DMS 273 treated with DMSO at 0.1 percent for 48 hours (cell line): ENCODE data around the gene EVPL.
"Not testable (repeated sequence)": the region's sequence is repeated elsewhere in the genome, so short reads cannot be mapped to it uniquely, and the experiment has no call there.

Experiments used
- DNase-seq: peaks from one replicate; lab custom pipeline; 2025; lab: John Stamatoyannopoulos, UW

Gene EVPL

GRCh38 chr17:76027159-76027839 is at the start of gene EVPL:
EVPL (minus strand) TSS chr17:76027306; CDS start chr17:76027198, 108 bp downstream.
- no peak for DNase-seq

DNA sequence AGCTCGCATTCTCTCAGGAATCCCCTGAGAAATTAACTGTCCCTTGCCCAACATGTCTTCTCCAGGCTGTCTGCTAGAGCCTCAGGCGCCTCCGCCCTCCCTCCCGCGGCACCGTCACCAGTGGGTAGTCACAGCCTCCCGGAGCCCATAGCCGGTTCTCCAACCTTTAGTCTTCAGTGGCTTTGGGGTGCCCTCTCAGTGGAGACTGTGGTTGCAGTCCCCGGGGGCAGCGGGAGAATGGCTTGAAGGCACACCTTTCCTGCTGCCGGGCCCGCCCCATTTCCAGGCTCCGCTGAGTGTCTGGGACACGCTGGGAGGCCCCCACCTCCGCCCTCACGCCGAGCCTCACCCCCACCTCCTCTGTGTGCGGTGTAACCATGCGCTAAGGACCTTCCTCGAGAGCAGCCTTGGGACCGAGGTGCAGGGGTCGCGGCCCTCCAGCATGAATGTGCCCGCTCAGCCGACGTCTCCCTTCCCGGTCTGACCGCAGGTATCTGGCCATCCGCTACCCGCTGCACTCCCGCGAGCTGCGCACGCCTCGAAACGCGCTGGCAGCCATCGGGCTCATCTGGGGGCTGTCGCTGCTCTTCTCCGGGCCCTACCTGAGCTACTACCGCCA is 49.1 kb upstream of the EVPL start:
- no peak for DNase-seq

DNA sequence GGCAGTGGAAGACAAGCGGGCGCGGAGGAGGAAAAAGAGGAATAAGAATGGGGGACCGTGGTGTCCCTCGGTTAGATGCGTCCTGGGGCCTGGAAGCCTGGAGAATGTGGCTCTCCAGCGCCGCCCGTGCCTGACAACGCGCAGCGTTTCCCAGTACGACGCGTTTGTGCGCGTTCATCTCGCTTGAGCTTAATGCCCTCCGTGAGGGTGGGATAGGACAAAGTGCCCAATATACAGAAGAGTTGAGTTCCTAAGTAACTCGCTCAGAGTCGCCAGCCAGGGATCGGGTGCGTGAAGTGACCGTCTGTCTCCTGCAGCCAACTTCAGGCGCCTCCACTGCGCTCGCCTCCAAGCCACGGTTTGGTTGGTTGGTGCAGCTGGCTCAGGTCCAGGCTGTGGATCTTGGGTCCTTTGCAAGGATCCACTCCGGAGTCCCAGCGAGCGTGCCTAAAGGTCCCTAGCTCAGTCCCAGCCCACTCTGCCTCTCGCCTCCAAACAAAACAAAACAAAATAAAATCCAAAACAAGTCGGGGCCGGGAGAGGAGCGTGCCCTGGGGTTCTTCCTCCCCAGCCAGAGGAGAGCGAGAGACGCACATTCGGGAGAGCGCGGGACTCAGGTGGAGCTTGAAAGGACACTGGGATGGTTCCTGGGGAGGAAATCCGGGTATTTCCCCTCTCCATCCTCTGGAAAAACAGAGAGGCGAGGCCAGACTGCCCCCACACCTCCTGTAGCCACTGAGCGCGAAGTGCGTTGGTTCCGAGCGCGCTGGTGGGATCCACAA is 48.4 kb upstream of the EVPL start:
- no peak for DNase-seq

GRCh38 chr17:76074390-76075363 is 47.6 kb upstream of the EVPL start, which contains the start of gene GALR2:
GALR2 (plus strand) TSS chr17:76074781; CDS start chr17:76074884, 103 bp downstream.
- DNase-seq, result no peak

- DNase-seq, result peak; percentile 72
Measured at GRCh38 chr17:76072148-76072858, 45.2 kb upstream of the EVPL start, which contains the start of gene SRP68. SRP68 (minus strand) TSS chr17:76072517; CDS start chr17:76072491, 26 bp downstream.

- DNase-seq, result no peak
Measured at GRCh38 chr17:76071531-76072147, 44.5 kb upstream of the EVPL start.

DNA sequence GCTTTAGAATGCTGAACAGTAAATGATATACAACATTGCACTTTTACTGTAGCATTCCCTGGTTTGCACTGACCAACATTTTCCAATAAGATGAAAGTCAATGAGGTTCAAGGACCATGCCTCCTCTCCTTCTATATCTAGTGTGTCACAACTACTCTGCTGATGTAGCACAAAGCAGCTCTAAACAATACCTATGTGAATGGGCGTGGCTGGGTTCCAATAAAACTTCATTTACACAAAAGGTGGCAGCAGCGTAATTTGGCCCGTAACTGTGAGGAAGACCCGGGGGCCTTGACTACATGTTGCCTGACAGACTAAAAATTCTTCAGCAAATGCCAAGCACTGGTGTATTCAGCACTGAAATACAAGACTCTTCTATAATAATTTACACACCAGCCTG is 38.7 kb upstream of the EVPL start:
- DNase-seq, result no peak

DNA sequence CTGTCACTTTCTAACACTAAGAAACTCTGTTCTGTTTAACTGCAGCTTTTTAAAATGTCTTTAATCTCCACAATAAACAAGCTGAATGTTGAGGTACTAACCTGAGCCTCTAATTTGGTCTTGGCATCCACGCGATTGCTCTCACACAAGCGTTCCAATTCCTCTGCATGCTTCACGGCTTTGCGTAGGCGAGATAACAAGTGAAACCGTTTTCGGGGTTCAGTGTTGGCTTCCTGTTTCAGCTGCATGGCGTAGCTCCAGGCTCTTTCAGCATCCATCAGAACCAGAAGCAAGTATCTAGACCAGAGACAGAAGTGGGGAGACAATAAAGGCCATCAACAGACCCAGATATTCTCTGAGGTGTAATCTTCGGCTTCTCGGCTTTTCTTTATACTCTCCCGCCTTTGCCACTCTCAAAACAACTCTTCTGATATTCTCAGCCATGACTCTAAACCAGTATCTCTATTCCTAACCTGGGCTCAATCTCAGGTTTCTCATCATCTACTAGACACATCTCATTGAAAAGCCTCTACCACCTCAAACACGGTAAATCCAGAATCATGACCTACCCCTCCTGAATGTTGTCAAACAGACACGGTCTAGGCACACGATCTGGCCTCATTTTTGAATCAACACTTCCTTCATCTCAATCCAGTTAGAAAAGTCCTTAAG is 36.9 kb upstream of the EVPL start:
- DNase-seq, result no peak

DNA sequence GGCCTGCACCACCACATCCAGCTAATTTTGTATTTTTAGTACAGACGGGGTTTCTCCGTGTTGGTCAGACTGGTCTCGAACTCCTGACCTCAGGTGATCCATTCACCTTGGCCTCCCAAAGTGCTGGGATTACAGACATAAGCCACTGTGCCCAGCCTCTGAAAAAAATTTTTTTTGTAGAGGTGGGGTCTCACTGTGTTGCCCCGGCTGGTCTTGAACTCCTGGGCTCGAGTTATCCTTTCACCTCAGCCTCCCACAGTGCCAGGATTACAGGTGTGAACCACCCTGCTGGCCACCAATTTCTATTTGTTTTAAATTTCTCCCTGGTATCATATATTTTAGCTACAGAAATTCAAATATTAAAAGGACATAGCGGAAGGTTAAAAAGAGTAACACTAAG is 31.2 kb upstream of the EVPL start:
- not testable (repeated sequence) for DNase-seq

- DNase-seq, result no peak
Measured at GRCh38 chr17:76056882-76057281, 29.8 kb upstream of the EVPL start.

GRCh38 chr17:76054112-76054476 is 27.0 kb upstream of the EVPL start:
- DNase-seq, result no peak

- no peak for DNase-seq
Measured at GRCh38 chr17:76053246-76054111, 26.4 kb upstream of the EVPL start.

DNA sequence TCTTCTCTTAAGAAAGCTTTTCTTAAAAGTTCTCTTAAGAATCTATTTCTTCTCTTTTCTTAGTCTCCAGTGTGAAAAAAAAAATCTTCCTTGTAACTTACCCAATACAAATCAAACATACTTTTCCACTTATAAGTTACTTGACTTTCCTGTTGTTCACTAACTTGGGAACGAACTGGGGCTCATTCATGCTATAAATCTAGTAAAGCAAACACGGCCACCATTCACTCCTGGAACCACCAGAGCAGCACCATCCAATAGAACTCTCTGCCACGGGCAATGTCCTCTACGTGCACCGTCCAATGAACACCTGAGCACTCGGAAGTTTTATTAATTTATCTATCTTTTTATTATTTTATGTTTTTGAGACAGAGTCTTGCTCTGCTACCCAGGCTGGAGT is 24.5 kb upstream of the EVPL start:
- DNase-seq, result no peak

DNA sequence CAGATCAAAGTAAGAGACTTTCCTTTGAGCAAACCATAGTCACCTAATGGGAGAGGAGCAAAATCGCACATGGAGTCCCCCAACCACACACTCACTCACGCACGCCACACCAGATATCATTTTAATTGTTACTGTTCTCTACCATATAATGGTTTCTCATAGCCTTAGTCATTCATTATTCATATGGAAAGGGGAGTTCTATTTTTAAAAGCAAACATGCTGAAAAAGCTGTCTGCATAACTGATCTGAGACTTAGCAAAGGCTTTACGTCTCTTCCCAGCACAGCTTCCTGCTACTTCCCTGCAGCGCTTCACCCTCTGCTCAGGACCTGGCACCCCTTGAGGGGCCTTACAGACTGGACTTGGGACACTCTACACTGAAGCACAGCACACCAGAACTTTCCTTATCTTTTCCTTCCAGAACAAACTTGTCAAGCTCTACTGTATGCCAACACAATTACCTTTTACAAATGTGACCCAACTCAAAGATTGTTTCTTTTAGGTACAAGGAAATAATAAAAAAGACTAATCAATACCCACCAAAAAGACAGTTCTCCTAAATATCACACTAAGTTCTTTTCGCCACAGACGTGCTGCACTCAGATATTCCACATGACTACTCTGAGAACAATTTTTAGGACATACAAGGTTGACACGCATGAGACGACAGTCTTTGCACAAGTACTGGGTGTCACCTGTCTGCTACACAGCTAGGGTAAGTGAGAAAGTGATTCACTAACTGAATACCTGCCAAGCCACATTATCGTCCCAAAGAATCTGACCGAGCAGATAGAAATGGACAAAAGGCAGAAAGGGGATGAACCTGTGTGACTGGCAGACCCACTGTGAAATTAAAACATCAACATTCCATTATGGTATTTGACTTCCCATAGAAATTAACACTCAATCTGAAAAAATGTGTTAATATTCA is 23.7 kb upstream of the EVPL start:
- DNase-seq, result no peak

- DNase-seq, result no peak
Measured at GRCh38 chr17:76049836-76050537, 22.9 kb upstream of the EVPL start.

- DNase-seq, result no peak
Measured at GRCh38 chr17:76049239-76049638, 22.1 kb upstream of the EVPL start.

- DNase-seq, result no peak
Measured at GRCh38 chr17:76048711-76049110, 21.6 kb upstream of the EVPL start.
